GM21786 (cell line): ENCODE measurements around the gene MTA2.
"Not testable (repeated sequence)": the region's sequence is repeated elsewhere in the genome, so short reads cannot be mapped to it uniquely, and the experiment has no call there.

Experiments
- ATAC-seq: cut with Tn5 transposase; IDR thresholded peaks from one replicate; pipeline ENCODE4 v1.9.1; 2021; ENCODE audit not compliant: unreplicated experiment

MTA2 gene

GRCh38 chr11:62601372-62602140 is at the start of gene MTA2:
MTA2 (minus strand) TSS chr11:62601865; CDS start chr11:62601450, 415 bp downstream.
- ATAC-seq, result peak; percentile 73

- ATAC-seq, result not testable (repeated sequence)
Observed at GRCh38 chr11:62650283-62650682, 48.6 kb upstream of the MTA2 start.

GRCh38 chr11:62649486-62649885 is 47.8 kb upstream of the MTA2 start:
- ATAC-seq, result no peak

- ATAC-seq, result no peak
Observed at GRCh38 chr11:62648967-62649364, 47.3 kb upstream of the MTA2 start.

- no peak for ATAC-seq
Observed at GRCh38 chr11:62648185-62648966, 46.7 kb upstream of the MTA2 start.

GRCh38 chr11:62647609-62648005 is 45.9 kb upstream of the MTA2 start:
- ATAC-seq, result no peak

GRCh38 chr11:62646825-62647608 is 45.4 kb upstream of the MTA2 start:
- ATAC-seq, result no peak

GRCh38 chr11:62645946-62646824 is 44.5 kb upstream of the MTA2 start, which contains the start of gene GANAB:
GANAB (minus strand) TSS chr11:62646613; CDS start chr11:62646599, 14 bp downstream.
- peak; percentile 98 for ATAC-seq

GRCh38 chr11:62645671-62645945 is 43.9 kb upstream of the MTA2 start:
- no peak for ATAC-seq

GRCh38 chr11:62644220-62644619 is 42.6 kb upstream of the MTA2 start:
- no peak for ATAC-seq

GRCh38 chr11:62632492-62632891 is 30.8 kb upstream of the MTA2 start:
- no peak for ATAC-seq

GRCh38 chr11:62627713-62628112 is 26.0 kb upstream of the MTA2 start:
- no peak for ATAC-seq

- no peak for ATAC-seq
Observed at GRCh38 chr11:62622476-62623089, 20.9 kb upstream of the MTA2 start.

GRCh38 chr11:62621567-62622470 is 20.2 kb upstream of the MTA2 start, which contains the start of gene B3GAT3:
B3GAT3 (minus strand) TSS chr11:62621986; CDS start chr11:62621947, 39 bp downstream.
- ATAC-seq, result peak; percentile 97

GRCh38 chr11:62621027-62621566 is 19.4 kb upstream of the MTA2 start:
- ATAC-seq, result no peak

GRCh38 chr11:62616957-62617356 is 15.3 kb upstream of the MTA2 start:
- ATAC-seq, result not testable (repeated sequence)

GRCh38 chr11:62615521-62615920 is 13.9 kb upstream of the MTA2 start:
- ATAC-seq, result no peak

- ATAC-seq, result no peak
Observed at GRCh38 chr11:62614275-62614674, 12.6 kb upstream of the MTA2 start.

- ATAC-seq, result no peak
Observed at GRCh38 chr11:62613291-62613778, 11.7 kb upstream of the MTA2 start.
